Mucosa of rectum (tissue), 2 donors: ENCODE results near the gene KIR2DL1.
"Not testable (repeated sequence)": the region's sequence is repeated elsewhere in the genome, so short reads cannot be mapped to it uniquely, and the experiment has no call there.

Source experiments
- H3K27ac ChIP-seq, 2 donors: one replicate each; pipeline ENCODE4 v1.7.0; 2013; ENCODE audit warnings: inconsistent platforms in 2 of 2, low read depth in 2 of 2, low read length in 2 of 2
- H3K27me3 ChIP-seq, 2 donors: one replicate each; pipeline ENCODE4 v1.7.0; 2013; ENCODE audit warnings: low read length in 2 of 2; ENCODE audit not compliant: control insufficient read depth in 2 of 2, insufficient read depth in 2 of 2
- H3K36me3 ChIP-seq, 2 donors: one replicate each; pipeline ENCODE4 v1.7.0; 2013; ENCODE audit warnings: low read length in 2 of 2; ENCODE audit not compliant: control insufficient read depth in 2 of 2, insufficient read depth in 2 of 2
- H3K4me1 ChIP-seq, 2 donors: one replicate each; pipeline ENCODE4 v1.7.0; 2013; ENCODE audit warnings: low read length in 2 of 2, mild to moderate bottlenecking in 1 of 2; ENCODE audit not compliant: control insufficient read depth in 2 of 2, insufficient read depth in 2 of 2
- H3K4me3 ChIP-seq, 2 donors: one replicate each; pipeline ENCODE4 v1.7.0; 2013; ENCODE audit warnings: low read length in 2 of 2
- H3K9ac ChIP-seq, 2 donors: one replicate each; pipeline ENCODE4 v1.7.0; 2013; ENCODE audit warnings: low read length in 2 of 2, low read depth in 1 of 2, mild to moderate bottlenecking in 1 of 2
- H3K9me3 ChIP-seq, 2 donors: one replicate each; pipeline ENCODE4 v1.7.0; 2013; ENCODE audit warnings: low read length in 2 of 2; ENCODE audit not compliant: control insufficient read depth in 2 of 2
- donor health status: healthy.
- donor health status: Normal muscosa, but diverticular disease.

Gene KIR2DL1

GRCh38 chr19:54817670-54818536 lies 48.3 kb downstream of the KIR2DL1 start:
- H3K9ac ChIP-seq, result no peak overlapping the region
- H3K4me3 ChIP-seq, result no peak overlapping the region
- H3K4me1 ChIP-seq, result no peaks in the 10 kb centered on the region
- H3K27ac ChIP-seq, result no peak overlapping the region
- H3K36me3 ChIP-seq, result no peaks in the 10 kb centered on the region
- H3K9me3 ChIP-seq, result no peaks in the 10 kb centered on the region
- H3K27me3 ChIP-seq, result no peaks in the 10 kb centered on the region

- H3K4me1 ChIP-seq, H3K4me3 ChIP-seq, H3K36me3 ChIP-seq, H3K27me3 ChIP-seq, H3K27ac ChIP-seq, H3K9ac ChIP-seq, H3K9me3 ChIP-seq: not testable (repeated sequence)
Observed at GRCh38 chr19:54824416-54824815, 54.8 kb downstream of the KIR2DL1 start.

- not testable (repeated sequence) for H3K4me3 ChIP-seq, H3K27me3 ChIP-seq, H3K27ac ChIP-seq, H3K9ac ChIP-seq, H3K36me3 ChIP-seq, H3K9me3 ChIP-seq, H3K4me1 ChIP-seq
Observed at GRCh38 chr19:54825326-54825725, 55.7 kb downstream of the KIR2DL1 start.

GRCh38 chr19:54828064-54828463 lies 58.5 kb downstream of the KIR2DL1 start:
- H3K9me3 ChIP-seq, H3K27me3 ChIP-seq, H3K4me3 ChIP-seq, H3K27ac ChIP-seq, H3K9ac ChIP-seq, H3K4me1 ChIP-seq, H3K36me3 ChIP-seq: not testable (repeated sequence)

- H3K4me1 ChIP-seq, H3K9ac ChIP-seq: not testable (repeated sequence)
Observed at GRCh38 chr19:54832496-54832895, 62.9 kb downstream of the KIR2DL1 start, which contains the start of gene KIR2DS4. Gene KIR2DS4, plus strand, starts transcription at chr19:54832676.

More at GRCh38 chr19:54832496-54832895, 62.9 kb downstream of the KIR2DL1 start, which contains the start of gene KIR2DS4:
- H3K9me3 ChIP-seq, H3K27ac ChIP-seq, H3K4me3 ChIP-seq, H3K36me3 ChIP-seq, H3K27me3 ChIP-seq: not testable (repeated sequence)
